H54 (cell line): Measurements from ENCODE around the gene MYD88.

Source experiments
- DNase-seq: peaks from one replicate; pipeline ENCODE4 v3.0.0; 2011; ENCODE audit warnings: low spot score, mixed read lengths; ENCODE audit not compliant: insufficient read length
- FAIRE-seq: peaks from 3 replicates; lab custom pipeline; 2011; peaks lifted over from hg19 to GRCh38; lab: Jason Lieb, UNC
- POLR2A ChIP-seq: IDR thresholded peaks from 2 replicates; pipeline ENCODE4 v1.6.1; 2011; ENCODE audit warnings: low read depth, mild to moderate bottlenecking, low read length

Gene MYD88

GRCh38 chr3:38138349-38139190 lies at the start of gene MYD88:
MYD88 (plus strand) TSS chr3:38138661; CDS start chr3:38138701, 40 bp downstream.
- DNase-seq (no peak), FAIRE-seq (no peak)
- peak; percentile 77 for TF ChIP-seq POLR2A

GRCh38 chr3:38089163-38089562 lies 49.3 kb upstream of the MYD88 start:
- no peak for DNase-seq
- TF ChIP-seq POLR2A = no peak
- FAIRE-seq = no peak

GRCh38 chr3:38090453-38090852 lies 48.0 kb upstream of the MYD88 start:
- no peak for TF ChIP-seq POLR2A
- DNase-seq = no peak
- no peak for FAIRE-seq

- no peak for FAIRE-seq
- no peak for TF ChIP-seq POLR2A
Measured at GRCh38 chr3:38094999-38095398, 43.5 kb upstream of the MYD88 start.

GRCh38 chr3:38095669-38096483 lies 42.6 kb upstream of the MYD88 start:
- FAIRE-seq = no peak
- DNase-seq = no peak
- TF ChIP-seq POLR2A = no peak

More at GRCh38 chr3:38094999-38095398, 43.5 kb upstream of the MYD88 start:
- DNase-seq = no peak

GRCh38 chr3:38097446-38098375 lies 40.8 kb upstream of the MYD88 start:
- no peak for TF ChIP-seq POLR2A
- no peak for DNase-seq

GRCh38 chr3:38098376-38098723 lies 40.1 kb upstream of the MYD88 start:
- DNase-seq (no peak), FAIRE-seq (no peak)
- no peak for TF ChIP-seq POLR2A

More at GRCh38 chr3:38097446-38098375, 40.8 kb upstream of the MYD88 start:
- no peak for FAIRE-seq

GRCh38 chr3:38099518-38099917 lies 38.9 kb upstream of the MYD88 start:
- TF ChIP-seq POLR2A = no peak
- FAIRE-seq (no peak), DNase-seq (no peak)

GRCh38 chr3:38100498-38100897 lies 38.0 kb upstream of the MYD88 start:
- TF ChIP-seq POLR2A = no peak
- DNase-seq (no peak), FAIRE-seq (no peak)

- TF ChIP-seq POLR2A = no peak
- FAIRE-seq (no peak), DNase-seq (no peak)
Measured at GRCh38 chr3:38101811-38102443, 36.5 kb upstream of the MYD88 start.

- DNase-seq = no peak
- no peak for TF ChIP-seq POLR2A
- no peak for FAIRE-seq
Measured at GRCh38 chr3:38102444-38102814, 36.0 kb upstream of the MYD88 start.

- no peak for FAIRE-seq
Measured at GRCh38 chr3:38105525-38105924, 32.9 kb upstream of the MYD88 start.

More at GRCh38 chr3:38105525-38105924, 32.9 kb upstream of the MYD88 start:
- no peak for TF ChIP-seq POLR2A
- DNase-seq = no peak
